NCI-H510A (cell line): Measurements from ENCODE around the gene VPS13A.
"Not testable (repeated sequence)": the region's sequence is repeated elsewhere in the genome, so short reads cannot be mapped to it uniquely, and the experiment has no call there.

Experiments
- DNase-seq: peaks from one replicate; lab custom pipeline; 2025; lab: John Stamatoyannopoulos, UW

Gene VPS13A

GRCh38 chr9:77188242-77188641, 10.9 kb downstream of the VPS13A start:
- no peak for DNase-seq

DNA sequence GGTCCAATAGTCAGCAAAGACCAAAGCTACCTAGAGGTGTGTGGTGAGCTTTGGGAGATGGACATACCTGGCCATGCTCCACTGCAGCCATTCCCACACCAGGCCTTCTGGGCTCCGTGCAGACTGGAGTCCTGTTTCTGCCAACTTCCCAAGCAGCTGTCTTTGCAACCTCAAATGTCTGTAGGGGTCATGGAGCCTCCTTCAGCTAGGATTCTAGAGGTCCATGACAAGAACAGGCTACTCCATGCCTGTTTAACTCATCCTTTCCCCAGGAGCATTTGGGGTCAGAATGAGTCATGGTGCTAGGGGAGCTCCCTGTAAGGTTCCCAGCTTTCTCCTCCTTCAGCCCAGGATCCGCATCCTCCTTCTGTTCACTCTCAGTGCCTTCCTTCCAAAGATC, 17.1 kb downstream of the VPS13A start:
- no peak for DNase-seq

DNA sequence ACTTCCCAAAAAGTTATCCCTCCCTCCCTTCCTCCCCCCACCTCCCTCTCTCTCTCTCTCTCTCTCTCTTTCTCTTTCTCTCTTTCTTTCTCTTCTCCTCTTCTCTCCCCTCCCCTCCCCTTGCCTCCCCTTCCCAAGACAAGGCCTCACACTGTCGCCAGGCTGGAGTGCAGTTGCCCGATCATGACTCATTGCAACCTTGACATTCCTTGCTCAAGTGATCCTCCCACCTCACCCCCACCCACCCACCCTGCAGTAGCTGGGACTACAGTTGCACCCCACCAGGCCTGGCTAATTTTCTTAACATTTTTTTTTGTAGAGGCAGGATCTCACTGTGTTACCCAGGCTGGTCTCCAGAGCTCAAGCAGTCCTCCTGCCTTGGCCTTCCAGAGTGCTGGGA, 32.8 kb downstream of the VPS13A start:
- DNase-seq: no peak

DNA sequence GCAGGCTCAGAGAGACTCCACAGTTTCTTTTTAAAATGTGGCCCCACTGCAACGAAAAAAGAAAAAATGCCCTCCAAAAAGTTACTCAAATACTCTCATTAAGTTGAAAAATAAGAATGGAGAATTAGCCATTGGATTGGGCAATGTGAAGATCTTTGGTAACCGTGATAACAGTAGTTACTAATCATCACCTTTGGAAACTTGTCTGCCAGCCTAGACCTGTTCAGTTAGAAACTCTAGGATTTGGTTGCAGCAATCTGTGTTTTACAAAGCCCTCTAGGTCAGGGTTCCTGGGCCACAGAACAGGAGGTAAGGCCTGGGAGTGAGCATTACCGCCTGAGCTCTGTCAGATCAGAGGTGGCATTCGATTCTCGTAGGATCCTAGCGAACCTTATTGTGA, 34.2 kb downstream of the VPS13A start:
- no peak for DNase-seq

DNA sequence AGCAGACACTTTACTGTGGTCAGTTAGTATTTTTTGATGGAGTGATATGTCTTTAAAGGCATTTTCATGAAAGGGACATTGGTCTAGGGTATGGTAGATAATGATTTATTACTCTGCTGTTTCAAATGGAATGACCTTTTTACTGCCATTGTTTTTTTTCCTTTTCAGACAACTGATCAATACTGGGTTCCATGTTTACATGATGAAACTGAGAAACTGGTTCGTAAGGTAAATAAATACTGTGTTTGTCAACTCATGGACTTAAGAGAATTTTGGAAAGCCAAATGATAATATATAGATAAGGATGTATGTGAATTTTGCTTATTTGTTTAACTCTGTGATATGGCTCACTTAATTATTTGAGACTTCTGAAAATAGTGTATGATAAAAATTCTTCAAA, 35.5 kb downstream of the VPS13A start:
- DNase-seq: no peak

DNA sequence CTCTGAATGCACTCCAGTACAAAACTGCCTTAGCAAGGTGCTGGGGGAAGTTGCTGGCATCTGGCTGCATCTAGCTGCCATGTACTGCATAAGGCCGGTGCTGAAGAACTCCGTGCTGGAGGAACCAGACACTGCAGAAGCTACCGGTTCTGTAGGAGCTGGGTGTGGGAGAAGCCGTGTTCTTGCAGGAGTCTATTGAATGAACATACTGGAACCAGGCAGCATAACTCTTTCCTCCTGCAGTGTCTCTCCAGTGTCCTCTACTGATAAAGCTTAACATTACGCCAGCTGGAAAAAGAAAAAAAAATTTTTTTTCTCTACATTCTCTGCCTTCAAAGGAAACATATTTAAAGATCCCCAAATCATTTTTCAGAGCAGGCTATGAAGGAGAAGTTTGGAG, 38.5 kb downstream of the VPS13A start:
- no peak for DNase-seq

GRCh38 chr9:77218612-77219011, 41.3 kb downstream of the VPS13A start:
- no peak for DNase-seq

- no peak for DNase-seq
These were observed 44.1 kb downstream of the VPS13A start for GRCh38 chr9:77221431-77221830.

DNA sequence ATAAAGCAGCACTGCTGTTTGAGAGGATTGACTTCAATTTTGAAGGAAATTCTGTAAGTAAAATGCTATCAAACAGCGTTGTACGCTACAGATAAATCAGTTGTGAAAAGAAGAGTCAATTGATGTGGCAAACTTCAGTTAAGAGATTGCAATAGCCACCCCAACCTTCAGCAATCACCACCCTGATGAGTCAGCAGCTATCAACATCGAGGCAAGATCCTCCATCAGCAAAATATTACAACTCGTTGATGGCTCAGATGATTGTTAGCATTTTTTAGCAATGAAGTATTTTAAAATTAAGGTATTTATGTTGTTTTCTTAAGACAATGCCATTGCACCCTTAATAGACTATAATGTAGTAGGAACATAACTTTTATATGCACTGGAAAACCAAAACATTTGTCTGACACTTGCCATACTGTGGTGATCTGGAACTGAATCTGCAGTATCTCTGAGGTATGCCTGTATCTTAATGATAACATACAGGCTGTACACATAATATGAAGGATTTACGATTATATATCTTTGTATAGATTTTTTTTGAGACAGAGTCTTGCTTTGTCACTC, 47.5 kb downstream of the VPS13A start:
- DNase-seq: no peak

DNA sequence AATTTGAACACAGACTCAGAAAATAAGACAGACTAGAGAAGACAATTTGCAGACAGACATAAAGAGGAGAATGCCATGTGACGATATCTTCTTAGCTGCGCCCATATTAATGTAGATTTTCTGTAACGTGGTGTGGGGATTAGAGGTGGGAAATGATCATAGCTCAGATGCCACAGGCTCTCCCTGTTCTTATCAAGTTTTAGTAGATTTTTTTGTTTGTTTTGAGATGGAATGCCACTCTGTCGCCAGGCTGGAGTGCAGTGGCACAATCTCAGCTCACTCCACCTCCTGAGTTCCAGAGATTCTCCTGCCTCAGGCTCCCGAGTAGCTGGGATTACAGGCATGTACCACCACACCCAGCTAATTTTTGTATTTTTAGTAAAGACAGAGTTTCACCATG, 59.4 kb downstream of the VPS13A start:
- DNase-seq: no peak

DNA sequence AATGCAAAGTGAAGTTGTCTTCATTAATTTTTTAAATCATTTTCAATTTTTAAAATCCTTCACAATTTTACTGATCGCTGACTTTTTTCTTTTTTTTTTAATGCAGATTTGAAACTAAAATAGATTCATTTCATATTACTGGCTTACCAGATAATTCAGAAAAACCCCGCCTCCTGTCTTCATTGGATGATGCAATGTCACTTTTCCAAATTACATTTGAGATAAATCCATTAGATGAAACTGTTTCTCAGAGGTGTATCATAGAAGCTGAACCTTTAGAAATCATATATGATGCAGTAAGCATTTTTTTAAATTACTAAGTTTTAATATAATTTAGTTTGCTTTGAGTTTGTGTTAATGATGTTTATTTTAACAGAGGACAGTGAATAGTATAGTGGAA, 60.6 kb downstream of the VPS13A start:
- DNase-seq: no peak

GRCh38 chr9:77251050-77251449, 73.7 kb downstream of the VPS13A start:
- no peak for DNase-seq

DNA sequence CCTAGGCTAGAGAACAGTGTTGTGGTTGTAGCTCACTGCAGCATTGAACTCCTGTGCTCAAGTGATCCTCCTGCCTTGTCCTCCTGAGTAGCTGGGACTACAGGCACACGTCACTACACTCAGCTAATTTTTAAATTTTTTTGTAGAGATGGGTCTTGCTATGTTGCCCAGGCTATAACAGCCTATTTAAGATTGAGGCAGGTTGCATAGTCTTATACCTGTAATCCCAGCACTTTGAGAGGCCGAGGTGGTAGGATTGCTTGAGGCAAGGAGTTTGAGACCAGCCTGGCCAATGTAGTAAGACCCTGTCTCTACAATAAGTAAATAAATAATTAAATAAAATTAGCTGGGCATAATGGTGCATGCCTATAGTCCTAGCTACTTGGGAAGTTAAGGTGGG, 79.9 kb downstream of the VPS13A start:
- no peak for DNase-seq

GRCh38 chr9:77261605-77262004, 84.3 kb downstream of the VPS13A start:
- no peak for DNase-seq

DNA sequence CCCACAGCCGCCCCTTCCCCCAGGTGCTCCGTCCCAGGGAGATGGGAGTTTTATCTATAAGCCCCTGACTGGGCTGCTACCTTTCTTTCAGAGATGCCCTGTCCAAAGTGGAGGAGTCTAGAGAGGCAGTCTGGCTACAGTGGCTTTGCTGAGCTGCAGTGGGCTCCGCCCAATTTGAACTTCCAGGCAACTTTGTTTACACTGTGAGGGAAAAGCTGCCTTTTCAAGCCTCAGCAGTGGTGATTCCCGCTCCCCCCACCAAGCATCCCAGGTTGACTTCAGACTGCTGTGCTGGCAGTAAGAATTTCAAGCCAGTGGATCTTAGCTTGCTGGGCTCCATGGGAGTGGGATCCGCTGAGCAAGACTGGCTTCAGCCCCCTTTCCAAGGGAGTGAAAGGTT, 90.4 kb downstream of the VPS13A start:
- DNase-seq: not testable (repeated sequence)

- no peak for DNase-seq
These were observed 93.8 kb downstream of the VPS13A start for GRCh38 chr9:77271023-77271690.

GRCh38 chr9:77276799-77277198, 99.5 kb downstream of the VPS13A start:
- DNase-seq: no peak

DNA sequence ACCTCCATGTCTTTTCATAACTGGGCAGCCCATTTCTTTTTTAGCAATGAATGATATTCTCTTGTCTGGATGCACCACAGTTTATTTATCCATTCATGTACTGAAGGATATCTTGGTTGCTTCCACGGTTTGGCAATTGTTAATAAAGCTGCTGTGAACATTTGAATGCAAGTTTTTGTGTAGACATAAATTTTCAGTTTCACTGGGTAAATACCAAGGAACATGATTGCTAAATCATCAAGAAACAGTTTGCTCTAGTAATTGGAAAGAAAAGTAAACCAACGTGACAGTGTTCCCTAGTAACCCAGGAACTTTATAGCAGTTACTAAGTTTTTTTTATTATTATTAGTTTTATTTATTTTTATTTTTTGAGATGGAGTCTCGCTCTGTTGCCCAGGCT, 100.4 kb downstream of the VPS13A start:
- DNase-seq: no peak

- no peak for DNase-seq
These were observed 106.7 kb downstream of the VPS13A start for GRCh38 chr9:77283991-77284390.

- no peak for DNase-seq
These were observed 107.3 kb downstream of the VPS13A start for GRCh38 chr9:77284616-77285015.

- DNase-seq: no peak
These were observed 113.0 kb downstream of the VPS13A start for GRCh38 chr9:77290373-77290772.

- no peak for DNase-seq
These were observed 114.4 kb downstream of the VPS13A start for GRCh38 chr9:77291714-77292113.

DNA sequence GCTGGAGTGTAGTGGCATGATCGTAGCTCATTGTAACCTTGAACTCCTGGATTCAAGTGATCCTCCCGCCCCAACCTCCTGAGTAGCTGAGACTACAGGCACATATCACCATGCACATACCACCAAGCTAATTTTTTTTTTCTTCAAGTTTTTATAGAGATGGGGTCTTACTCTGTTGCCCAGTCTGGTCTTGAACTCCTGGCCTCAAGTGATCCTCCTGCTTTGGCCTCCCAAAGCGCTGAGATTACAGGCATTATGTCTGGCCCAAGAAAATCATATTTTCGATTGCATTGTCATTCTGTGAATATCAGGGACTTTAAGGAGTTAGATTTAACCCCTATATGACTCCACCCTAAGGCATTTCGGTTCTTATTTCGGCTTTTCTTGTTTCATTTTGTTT, 116.6 kb downstream of the VPS13A start:
- no peak for DNase-seq

- DNase-seq: no peak
These were observed 127.2 kb downstream of the VPS13A start for GRCh38 chr9:77304543-77304942.
